GM20000 (cell line): ENCODE data around the gene PAPOLB.

Experiments
- DNase-seq: peaks from one replicate; pipeline ENCODE4 v3.0.0; 2012; ENCODE audit warnings: low spot score
- TF ChIP-seq, protein P1 (sequence below): IDR thresholded peaks from 2 replicates; pipeline ENCODE4 v1.5.1; 2012; ENCODE audit warnings: mild to moderate bottlenecking, control low read depth; ENCODE audit errors: extremely low read depth, missing control alignments

Gene PAPOLB

DNA sequence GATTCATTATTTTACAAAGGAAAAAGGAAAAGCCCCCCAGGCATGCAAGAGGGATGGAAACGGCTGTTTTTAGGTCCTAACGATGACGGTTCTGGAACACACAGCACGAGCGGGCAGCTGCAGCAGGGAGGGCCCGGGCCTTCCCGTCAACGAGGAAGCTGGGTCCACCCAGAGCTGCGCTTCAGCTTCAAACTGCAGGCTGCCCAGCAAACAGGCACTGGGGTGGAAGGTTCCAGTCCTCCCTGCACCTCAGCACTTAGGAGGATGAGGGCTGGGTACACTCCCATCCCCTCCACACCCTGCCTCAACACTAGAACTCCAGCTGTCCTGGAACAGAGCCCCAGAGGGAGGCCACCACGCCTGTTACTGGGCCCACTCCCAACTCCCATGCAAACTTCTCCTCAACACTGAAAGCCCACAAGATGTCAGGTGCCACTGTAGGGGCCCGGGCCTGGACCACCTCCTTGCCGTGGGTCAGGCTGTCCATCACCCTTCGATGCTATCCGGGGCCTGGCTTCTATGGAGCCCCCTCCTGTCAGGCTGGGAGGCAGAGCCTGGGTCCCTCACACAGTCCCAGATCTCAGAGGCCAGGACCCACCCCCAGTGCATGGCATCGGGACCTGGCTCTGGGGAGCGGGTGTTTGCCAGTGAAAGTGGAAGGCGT is 33.0 kb downstream of the PAPOLB start:
- TF ChIP-seq, protein P1, sequence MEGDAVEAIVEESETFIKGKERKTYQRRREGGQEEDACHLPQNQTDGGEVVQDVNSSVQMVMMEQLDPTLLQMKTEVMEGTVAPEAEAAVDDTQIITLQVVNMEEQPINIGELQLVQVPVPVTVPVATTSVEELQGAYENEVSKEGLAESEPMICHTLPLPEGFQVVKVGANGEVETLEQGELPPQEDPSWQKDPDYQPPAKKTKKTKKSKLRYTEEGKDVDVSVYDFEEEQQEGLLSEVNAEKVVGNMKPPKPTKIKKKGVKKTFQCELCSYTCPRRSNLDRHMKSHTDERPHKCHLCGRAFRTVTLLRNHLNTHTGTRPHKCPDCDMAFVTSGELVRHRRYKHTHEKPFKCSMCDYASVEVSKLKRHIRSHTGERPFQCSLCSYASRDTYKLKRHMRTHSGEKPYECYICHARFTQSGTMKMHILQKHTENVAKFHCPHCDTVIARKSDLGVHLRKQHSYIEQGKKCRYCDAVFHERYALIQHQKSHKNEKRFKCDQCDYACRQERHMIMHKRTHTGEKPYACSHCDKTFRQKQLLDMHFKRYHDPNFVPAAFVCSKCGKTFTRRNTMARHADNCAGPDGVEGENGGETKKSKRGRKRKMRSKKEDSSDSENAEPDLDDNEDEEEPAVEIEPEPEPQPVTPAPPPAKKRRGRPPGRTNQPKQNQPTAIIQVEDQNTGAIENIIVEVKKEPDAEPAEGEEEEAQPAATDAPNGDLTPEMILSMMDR = no peak
- DNase-seq = no peak

DNA sequence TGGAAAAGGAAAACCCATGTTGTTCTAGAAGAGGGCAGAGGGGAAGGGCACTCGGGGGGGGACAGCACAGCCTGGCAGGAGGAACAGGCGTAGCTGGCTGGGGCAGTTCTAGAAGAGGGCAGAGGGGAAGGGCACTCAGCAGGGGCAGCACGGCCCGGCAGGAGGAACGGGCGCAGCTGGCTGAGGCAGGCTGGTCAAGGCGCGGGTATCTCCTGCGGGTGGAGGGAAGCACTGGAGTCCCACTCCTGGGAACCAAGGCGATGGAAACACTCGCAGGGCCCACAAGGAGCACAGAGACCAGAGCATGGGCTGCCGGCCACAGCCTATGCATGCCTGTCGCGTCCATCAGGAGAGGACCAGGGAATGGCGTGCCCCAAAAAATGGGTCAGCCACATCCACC is 36.7 kb downstream of the PAPOLB start:
- TF ChIP-seq, protein P1 = no peak
- DNase-seq = no peak

DNA sequence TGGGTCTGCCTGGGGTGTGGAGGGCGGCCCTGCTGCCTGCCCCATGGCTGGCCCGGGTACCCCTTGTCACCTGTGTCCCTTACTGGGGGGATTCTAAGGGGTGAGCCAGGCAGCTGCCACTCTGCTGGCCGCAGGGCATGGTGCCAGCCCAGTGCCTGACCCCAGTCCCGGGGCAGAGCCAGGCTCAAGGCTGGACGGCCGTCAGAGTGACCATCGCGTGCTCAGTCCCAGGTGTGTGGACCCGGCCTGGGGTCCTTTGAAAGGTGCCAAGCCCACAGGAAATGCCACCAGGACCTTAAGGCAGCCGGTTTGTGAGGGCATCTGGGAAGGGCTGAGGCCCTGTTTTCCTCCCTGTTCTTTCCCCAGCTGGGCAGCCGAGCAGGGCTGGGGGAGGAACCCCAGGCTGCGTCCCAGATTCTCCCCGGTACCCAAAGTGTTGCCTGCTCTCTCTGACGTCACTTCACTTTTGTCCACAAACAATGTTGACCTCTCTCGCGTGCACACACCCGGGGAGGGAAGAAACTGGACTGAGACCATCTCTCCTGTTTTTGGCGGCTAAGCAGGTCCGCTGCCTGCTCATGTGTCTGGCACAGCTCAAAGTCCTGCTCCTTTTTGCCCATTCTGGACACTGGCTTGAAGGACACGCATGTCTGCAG is 37.6 kb downstream of the PAPOLB start:
- no peak for DNase-seq
- TF ChIP-seq, protein P1 = no peak

DNA sequence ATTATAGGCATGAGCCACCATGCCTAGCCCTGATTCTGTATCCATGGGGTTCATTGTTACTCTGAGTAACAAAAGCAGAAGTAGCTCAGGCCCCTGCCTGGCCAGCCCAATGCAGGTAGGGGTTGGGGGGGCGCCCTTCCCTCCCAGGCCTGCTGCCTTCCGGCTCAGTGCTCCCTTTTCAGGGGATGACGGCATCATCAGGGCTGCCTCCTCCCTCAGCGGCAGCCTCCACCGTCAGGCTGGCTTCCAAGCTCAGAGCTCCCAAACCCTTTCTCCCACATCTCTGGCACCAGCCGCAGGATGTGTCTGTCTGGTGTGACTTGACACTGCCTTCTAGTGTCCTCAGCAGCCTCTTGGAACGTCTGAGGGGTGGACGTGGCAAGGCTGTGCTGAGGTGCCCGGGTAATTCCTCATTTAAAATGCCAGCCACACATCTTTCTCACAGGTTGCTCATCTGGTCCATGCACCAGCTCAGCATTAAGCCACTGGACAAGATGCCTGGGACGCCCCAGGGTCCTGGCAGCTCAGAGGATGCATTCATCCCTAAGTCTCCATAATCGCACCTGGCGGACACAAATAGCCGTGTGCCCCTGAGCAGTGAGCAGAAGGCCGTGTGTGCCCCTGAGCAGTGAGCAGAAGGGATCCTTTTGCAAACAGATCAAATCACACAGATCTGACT is 38.2 kb downstream of the PAPOLB start:
- TF ChIP-seq, protein P1 = no peak
- no peak for DNase-seq

DNA sequence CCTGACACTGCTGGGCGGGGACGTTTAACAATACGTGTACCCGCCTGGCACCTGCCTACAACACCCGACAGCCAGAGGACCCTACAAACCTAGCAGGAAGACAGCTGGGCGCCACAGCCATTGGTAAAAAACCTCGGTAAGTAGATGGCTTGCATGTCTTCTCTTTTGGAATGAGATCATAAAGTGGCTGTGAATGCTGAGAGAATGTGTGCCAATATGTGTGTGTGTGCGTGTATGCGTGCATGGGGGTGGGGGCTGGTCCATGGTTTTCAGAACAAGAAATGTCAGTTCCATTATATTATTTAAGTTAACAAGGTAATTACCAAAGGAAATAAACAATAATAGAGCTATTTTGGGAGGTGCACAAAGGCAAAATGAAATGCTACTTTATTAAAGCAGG is 39.2 kb downstream of the PAPOLB start:
- TF ChIP-seq, protein P1 = no peak
- no peak for DNase-seq

DNA sequence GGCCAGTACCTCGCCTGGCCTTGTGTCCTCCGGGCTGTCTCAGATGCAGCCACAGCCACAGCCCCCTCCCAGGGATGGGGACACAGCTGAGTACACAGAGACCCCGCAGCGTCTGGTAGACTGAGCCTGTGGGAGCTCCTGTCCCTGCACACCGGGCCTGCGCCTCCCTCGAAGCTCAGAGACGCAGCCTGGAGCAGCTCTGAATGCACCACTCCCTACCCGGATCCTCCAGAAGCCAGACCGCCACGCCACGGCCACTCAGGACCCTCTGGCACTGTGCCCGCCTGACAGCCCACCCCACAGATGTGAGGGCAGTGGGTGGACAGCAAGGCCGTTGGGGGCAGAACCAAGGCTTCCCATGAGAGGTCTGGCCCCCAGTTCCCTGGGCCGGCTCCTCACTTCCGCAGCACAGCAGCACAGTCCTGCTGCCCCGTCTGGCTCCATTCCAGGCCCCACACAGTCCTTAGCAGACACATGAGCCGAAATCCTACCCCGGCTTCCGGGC is 40.8 kb downstream of the PAPOLB start:
- TF ChIP-seq, protein P1 = no peak
- no peak for DNase-seq

DNA sequence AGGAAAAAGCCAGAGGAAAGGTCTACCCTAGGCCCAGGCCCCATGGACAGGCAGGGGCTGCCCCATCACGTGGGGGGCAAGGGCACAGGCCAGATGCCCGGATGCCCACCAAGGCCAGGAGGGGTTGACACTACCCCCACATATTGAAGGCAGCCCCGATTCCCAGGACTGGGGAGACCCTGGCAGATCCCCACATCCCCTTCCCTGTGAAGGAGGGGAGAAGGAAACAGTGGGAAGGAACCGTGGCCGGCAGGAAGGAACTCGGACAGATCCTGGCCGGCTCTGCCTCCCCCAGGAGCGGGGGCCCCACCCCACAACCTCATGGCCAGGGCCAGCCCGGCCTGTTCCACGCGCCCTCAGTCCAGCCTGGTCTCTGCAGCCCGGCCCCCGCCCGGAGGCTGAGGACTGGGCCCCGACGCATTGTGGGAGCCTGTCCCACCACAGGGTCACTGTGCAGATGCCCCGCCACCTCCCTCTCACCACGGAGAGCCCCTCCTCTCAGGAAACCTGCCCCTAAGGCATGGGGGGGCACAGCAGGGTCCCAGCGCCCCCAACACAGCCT is 41.3 kb downstream of the PAPOLB start:
- TF ChIP-seq, protein P1 = no peak
- no peak for DNase-seq
